Small intestine (tissue), 7 donors: ENCODE results near the gene PSMG3. TPM values are rescaled to one million over a fixed set of nuclear protein-coding genes. Genes with fewer than 3 reads are reported as not detected.

ENCODE experiments used
- DNase-seq, 2 donors: peaks; one replicate each; pipeline versions ENCODE4 v3.0.0 to v3.0.0-alpha.2; 2013
- FAIRE-seq: peaks from 2 replicates; lab custom pipeline; 2012; peaks lifted over from hg19 to GRCh38; lab: Jason Lieb, UNC
- H3K27ac ChIP-seq, 3 donors: one replicate each; pipeline ENCODE4 v1.5.1; 2013; ENCODE audit warnings: low read length in 2 of 3, mild to moderate bottlenecking in 2 of 3, control low read depth in 1 of 3, inconsistent platforms in 1 of 3, low read depth in 1 of 3, moderate library complexity in 1 of 3
- H3K27me3 ChIP-seq, 3 donors: one replicate each; pipeline ENCODE4 v1.6.1; 2013; ENCODE audit warnings: low read length in 3 of 3, inconsistent platforms in 1 of 3; ENCODE audit not compliant: control insufficient read depth in 3 of 3, insufficient read depth in 3 of 3
- H3K36me3 ChIP-seq, 3 donors: one replicate each; pipeline ENCODE4 v1.6.1; 2013; ENCODE audit warnings: low read length in 3 of 3, inconsistent platforms in 1 of 3, low read depth in 1 of 3, mild to moderate bottlenecking in 1 of 3, moderate library complexity in 1 of 3; ENCODE audit not compliant: control insufficient read depth in 3 of 3, insufficient read depth in 2 of 3
- H3K4me1 ChIP-seq, 3 donors: one replicate each; pipeline ENCODE4 v1.6.1; 2013; ENCODE audit warnings: low read length in 2 of 3, inconsistent platforms in 1 of 3, low read depth in 1 of 3, mild to moderate bottlenecking in 1 of 3, moderate library complexity in 1 of 3; ENCODE audit not compliant: control insufficient read depth in 3 of 3, insufficient read depth in 2 of 3
- H3K4me3 ChIP-seq, 3 donors: one replicate each; pipeline ENCODE4 v1.5.1; 2013; ENCODE audit warnings: low read length in 3 of 3, control low read depth in 1 of 3, inconsistent platforms in 1 of 3, low read depth in 1 of 3, mild to moderate bottlenecking in 1 of 3, moderate library complexity in 1 of 3
- H3K9me3 ChIP-seq, 2 donors: one replicate each; pipeline ENCODE4 v1.6.1; 2013; ENCODE audit warnings: low read depth in 1 of 2, low read length in 1 of 2; ENCODE audit not compliant: control insufficient read depth in 2 of 2, insufficient read depth in 1 of 2
- WGBS, 3 donors: extraction: QIAGEN DNeasy Blood & Tissue Kit; methylation state at CpG; one replicate each; pipeline ENCODE4 v1.1.7; 2013; 5-methylcytosine and 5-hydroxymethylcytosine counted together
- polyA plus RNA-seq, 4 donors: library from polyadenylated mRNA; stranded (reverse) in 3 of 4; unstranded in 1 of 4; fragments of 200-250 nt in 3 of 4; fragments of 120-200 nt in 1 of 4; gene quantifications; one replicate each; pipeline versions ENCODE4 v1.2.1 to v1.2.3, GENCODE V29; 2013
- donor health status: healthy with polysubstance abuse.
- donor health status: control.
- donor health status: control.
- donor health status: Bipolar disorder and iron deficiency.
- donor health status: healthy.

The PSMG3 gene
- polyA plus RNA-seq, 4 donors: 28.7 to 73.1 (median 69.8) TPM

- Histone ChIP-seq H3K27ac (peak overlapping the region; percentile 8 to 90 (median 83)), H3K27me3 (peaks cover 0 to 2% (median 0%) of the 10 kb centered on the region in 3 donors), H3K9me3 (no peaks in the 10 kb centered on the region), H3K36me3 (peaks cover 0 to 43% (median 0%) of the 10 kb centered on the region in 3 donors), H3K4me1 (peaks cover 5 to 59% (median 7%) of the 10 kb centered on the region in 3 donors), H3K4me3 (peak overlapping the region in 2 of 3 donors; percentile 83 to 90)
- WGBS, 3 donors: 22 to 70% (median 26%) methylated on average over 13 of the region's 13 CpGs
- FAIRE-seq (no peak), DNase-seq (peak in 1 of 2 donors; percentile 30)
Observed at GRCh38 chr7:1569016-1569415, 816 bp downstream of the PSMG3 start.

GRCh38 chr7:1567896-1568510, 1.8 kb downstream of the PSMG3 start:
- FAIRE-seq (no peak), DNase-seq (peak in 1 of 2 donors; percentile 55)
- Histone ChIP-seq H3K4me1 (peaks cover 5 to 60% (median 7%) of the 10 kb centered on the region in 3 donors), H3K27ac (peak overlapping the region; percentile 84 to 91 (median 90)), H3K36me3 (peaks cover 0 to 48% (median 0%) of the 10 kb centered on the region in 3 donors), H3K4me3 (peak overlapping the region in 2 of 3 donors; percentile 14 to 15), H3K27me3 (peaks cover 0 to 2% (median 0%) of the 10 kb centered on the region in 3 donors), H3K9me3 (no peaks in the 10 kb centered on the region)
- WGBS, 3 donors: 37 to 75% (median 54%) methylated on average over 17 of the region's 17 CpGs

- FAIRE-seq: no peak
- WGBS, 3 donors: 19 to 62% (median 45%) methylated on average over 26 of the region's 26 CpGs
- peak; percentile 76 to 96 for DNase-seq
- H3K4me1 ChIP-seq: peaks cover 5 to 57% (median 7%) of the 10 kb centered on the region in 3 donors
- no peaks in the 10 kb centered on the region for H3K9me3 ChIP-seq
- peak overlapping the region in 1 of 3 donors; percentile 15 for H3K4me3 ChIP-seq
- peaks cover 0 to 2% (median 0%) of the 10 kb centered on the region in 3 donors for H3K27me3 ChIP-seq
- peaks cover 0 to 48% (median 0%) of the 10 kb centered on the region in 3 donors for H3K36me3 ChIP-seq
- H3K27ac ChIP-seq: peak overlapping the region; percentile 84 to 91 (median 90)
Observed at GRCh38 chr7:1567049-1567771, 2.6 kb downstream of the PSMG3 start.

GRCh38 chr7:1566687-1567048, 3.2 kb downstream of the PSMG3 start:
- H3K27me3 ChIP-seq: peaks cover 0 to 2% (median 0%) of the 10 kb centered on the region in 3 donors
- peak overlapping the region; percentile 84 to 91 (median 90) for H3K27ac ChIP-seq
- H3K9me3 ChIP-seq: no peaks in the 10 kb centered on the region
- WGBS, 3 donors: 19 to 61% (median 41%) methylated on average over 13 of the region's 13 CpGs
- peaks cover 5 to 53% (median 7%) of the 10 kb centered on the region in 3 donors for H3K4me1 ChIP-seq
- FAIRE-seq (no peak), DNase-seq (peak; percentile 78 to 90)
- peaks cover 0 to 48% (median 0%) of the 10 kb centered on the region in 3 donors for H3K36me3 ChIP-seq
- H3K4me3 ChIP-seq: peak overlapping the region in 1 of 3 donors; percentile 33

GRCh38 chr7:1564603-1565022, 5.2 kb downstream of the PSMG3 start:
- no peak overlapping the region for H3K27ac ChIP-seq
- H3K36me3 ChIP-seq: peaks cover 0 to 48% (median 0%) of the 10 kb centered on the region in 3 donors
- H3K4me1 ChIP-seq: peaks cover 5 to 45% (median 5%) of the 10 kb centered on the region in 3 donors
- peak overlapping the region in 1 of 3 donors; percentile 18 for H3K4me3 ChIP-seq
- H3K9me3 ChIP-seq: no peaks in the 10 kb centered on the region
- DNase-seq (no peak), FAIRE-seq (no peak)
- 79 to 84% (median 82%) methylated on average over 22 to 23 of the region's 23 CpGs for WGBS, 3 donors
- H3K27me3 ChIP-seq: no peaks in the 10 kb centered on the region

GRCh38 chr7:1563981-1564602, 5.7 kb downstream of the PSMG3 start:
- H3K27me3 ChIP-seq: no peaks in the 10 kb centered on the region
- H3K36me3 ChIP-seq: peaks cover 0 to 48% (median 0%) of the 10 kb centered on the region in 3 donors
- DNase-seq (no peak), FAIRE-seq (no peak)
- no peak overlapping the region for H3K4me3 ChIP-seq
- no peaks in the 10 kb centered on the region for H3K9me3 ChIP-seq
- peaks cover 3 to 42% (median 5%) of the 10 kb centered on the region in 3 donors for H3K4me1 ChIP-seq
- no peak overlapping the region for H3K27ac ChIP-seq
- 86 to 92% (median 91%) methylated on average over 15 of the region's 15 CpGs for WGBS, 3 donors

GRCh38 chr7:1562597-1563051, 7.2 kb downstream of the PSMG3 start:
- 72 to 89% (median 83%) methylated on average over 18 of the region's 18 CpGs for WGBS, 3 donors
- Histone ChIP-seq H3K9me3 (no peaks in the 10 kb centered on the region), H3K4me1 (peaks cover 0 to 37% (median 3%) of the 10 kb centered on the region in 3 donors), H3K27me3 (no peaks in the 10 kb centered on the region), H3K36me3 (peaks cover 0 to 35% (median 0%) of the 10 kb centered on the region in 3 donors), H3K4me3 (no peak overlapping the region), H3K27ac (no peak overlapping the region)
- FAIRE-seq: no peak
- DNase-seq: no peak

- Histone ChIP-seq H3K36me3 (peaks cover 0 to 30% (median 0%) of the 10 kb centered on the region in 3 donors), H3K4me1 (peaks cover 0 to 35% (median 3%) of the 10 kb centered on the region in 3 donors), H3K9me3 (no peaks in the 10 kb centered on the region), H3K27me3 (no peaks in the 10 kb centered on the region), H3K27ac (no peak overlapping the region), H3K4me3 (no peak overlapping the region)
- WGBS, 3 donors: 75 to 89% (median 84%) methylated on average over 16 of the region's 16 CpGs
- DNase-seq: no peak
- FAIRE-seq: no peak
Observed at GRCh38 chr7:1562116-1562515, 7.7 kb downstream of the PSMG3 start.
